HL-60 (cell line): ENCODE data around the gene APBB2.

Experiments
- GABPA ChIP-seq: IDR thresholded peaks from 2 replicates; pipeline ENCODE4 v1.6.1; 2012; ENCODE audit warnings: low read depth
- POLR2AphosphoS5 ChIP-seq: IDR thresholded peaks from 2 replicates; pipeline ENCODE4 v1.6.1; 2012; ENCODE audit warnings: low read depth
- TF ChIP-seq, protein P1 (sequence below): IDR thresholded peaks from one replicate; pipeline ENCODE4 v1.5.1; 2011; ENCODE audit warnings: low read length, control low read depth, inconsistent platforms; ENCODE audit not compliant: insufficient read depth
- TF ChIP-seq, protein P2 (sequence below): IDR thresholded peaks from 2 replicates; pipeline ENCODE4 v1.6.1; 2012; ENCODE audit warnings: low read depth; ENCODE audit not compliant: insufficient replicate concordance

DNA sequence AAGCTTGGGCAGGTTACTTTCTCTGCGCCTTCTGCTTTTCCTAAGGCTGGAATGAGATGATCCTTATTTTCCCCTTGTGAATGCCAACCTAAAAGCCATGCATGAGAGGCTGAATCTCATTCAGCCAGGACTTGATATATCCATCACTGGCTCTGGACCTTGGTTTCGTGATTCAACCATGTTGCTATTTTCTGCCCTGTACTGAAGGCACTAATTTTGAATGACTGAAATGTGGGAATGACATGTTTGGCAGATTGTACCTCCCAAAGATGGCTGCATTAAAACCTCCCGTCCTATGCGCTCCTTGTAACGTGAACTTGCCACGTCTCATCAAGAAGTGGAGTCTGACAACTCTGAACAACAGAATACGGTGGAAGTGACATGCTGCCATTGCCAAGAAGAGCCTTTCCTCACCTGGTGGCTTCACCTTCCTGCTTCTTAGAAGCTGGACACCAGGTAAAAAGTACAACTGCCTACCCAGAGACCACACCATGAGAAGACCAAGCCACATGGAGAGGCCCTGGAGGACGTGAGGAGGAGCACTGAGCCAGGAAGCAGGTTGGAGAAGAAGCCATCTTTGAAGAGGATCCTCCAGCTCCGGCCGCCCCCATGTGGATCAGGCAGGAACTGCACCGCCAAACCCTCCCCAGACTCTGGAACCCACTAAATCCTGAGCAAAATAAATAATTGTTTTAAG lies 290.1 kb downstream of the APBB2 start:
- no peak for TF ChIP-seq GABPA
- TF ChIP-seq, protein P1, sequence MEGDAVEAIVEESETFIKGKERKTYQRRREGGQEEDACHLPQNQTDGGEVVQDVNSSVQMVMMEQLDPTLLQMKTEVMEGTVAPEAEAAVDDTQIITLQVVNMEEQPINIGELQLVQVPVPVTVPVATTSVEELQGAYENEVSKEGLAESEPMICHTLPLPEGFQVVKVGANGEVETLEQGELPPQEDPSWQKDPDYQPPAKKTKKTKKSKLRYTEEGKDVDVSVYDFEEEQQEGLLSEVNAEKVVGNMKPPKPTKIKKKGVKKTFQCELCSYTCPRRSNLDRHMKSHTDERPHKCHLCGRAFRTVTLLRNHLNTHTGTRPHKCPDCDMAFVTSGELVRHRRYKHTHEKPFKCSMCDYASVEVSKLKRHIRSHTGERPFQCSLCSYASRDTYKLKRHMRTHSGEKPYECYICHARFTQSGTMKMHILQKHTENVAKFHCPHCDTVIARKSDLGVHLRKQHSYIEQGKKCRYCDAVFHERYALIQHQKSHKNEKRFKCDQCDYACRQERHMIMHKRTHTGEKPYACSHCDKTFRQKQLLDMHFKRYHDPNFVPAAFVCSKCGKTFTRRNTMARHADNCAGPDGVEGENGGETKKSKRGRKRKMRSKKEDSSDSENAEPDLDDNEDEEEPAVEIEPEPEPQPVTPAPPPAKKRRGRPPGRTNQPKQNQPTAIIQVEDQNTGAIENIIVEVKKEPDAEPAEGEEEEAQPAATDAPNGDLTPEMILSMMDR = peak; percentile 92
- TF ChIP-seq POLR2AphosphoS5 = no peak
- TF ChIP-seq, protein P2, sequence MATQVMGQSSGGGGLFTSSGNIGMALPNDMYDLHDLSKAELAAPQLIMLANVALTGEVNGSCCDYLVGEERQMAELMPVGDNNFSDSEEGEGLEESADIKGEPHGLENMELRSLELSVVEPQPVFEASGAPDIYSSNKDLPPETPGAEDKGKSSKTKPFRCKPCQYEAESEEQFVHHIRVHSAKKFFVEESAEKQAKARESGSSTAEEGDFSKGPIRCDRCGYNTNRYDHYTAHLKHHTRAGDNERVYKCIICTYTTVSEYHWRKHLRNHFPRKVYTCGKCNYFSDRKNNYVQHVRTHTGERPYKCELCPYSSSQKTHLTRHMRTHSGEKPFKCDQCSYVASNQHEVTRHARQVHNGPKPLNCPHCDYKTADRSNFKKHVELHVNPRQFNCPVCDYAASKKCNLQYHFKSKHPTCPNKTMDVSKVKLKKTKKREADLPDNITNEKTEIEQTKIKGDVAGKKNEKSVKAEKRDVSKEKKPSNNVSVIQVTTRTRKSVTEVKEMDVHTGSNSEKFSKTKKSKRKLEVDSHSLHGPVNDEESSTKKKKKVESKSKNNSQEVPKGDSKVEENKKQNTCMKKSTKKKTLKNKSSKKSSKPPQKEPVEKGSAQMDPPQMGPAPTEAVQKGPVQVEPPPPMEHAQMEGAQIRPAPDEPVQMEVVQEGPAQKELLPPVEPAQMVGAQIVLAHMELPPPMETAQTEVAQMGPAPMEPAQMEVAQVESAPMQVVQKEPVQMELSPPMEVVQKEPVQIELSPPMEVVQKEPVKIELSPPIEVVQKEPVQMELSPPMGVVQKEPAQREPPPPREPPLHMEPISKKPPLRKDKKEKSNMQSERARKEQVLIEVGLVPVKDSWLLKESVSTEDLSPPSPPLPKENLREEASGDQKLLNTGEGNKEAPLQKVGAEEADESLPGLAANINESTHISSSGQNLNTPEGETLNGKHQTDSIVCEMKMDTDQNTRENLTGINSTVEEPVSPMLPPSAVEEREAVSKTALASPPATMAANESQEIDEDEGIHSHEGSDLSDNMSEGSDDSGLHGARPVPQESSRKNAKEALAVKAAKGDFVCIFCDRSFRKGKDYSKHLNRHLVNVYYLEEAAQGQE = peak; percentile 41
